ENCODE measurements around the gene ZBTB48. TPM values are rescaled to one million over a fixed set of nuclear protein-coding genes. Genes with fewer than 3 reads are reported as not detected.
"Not testable (repeated sequence)": the region's sequence is repeated elsewhere in the genome, so short reads cannot be mapped to it uniquely, and the experiment has no call there.

ZBTB48 gene
- total RNA-seq, 1 experiment from 2014 or later: 14.4 TPM

- no peak for DNase-seq (ENCODE audit: low read depth)
Observed at GRCh38 chr1:6591222-6591621, 11.4 kb downstream of the ZBTB48 start.

GRCh38 chr1:6591644-6592043 is 11.8 kb downstream of the ZBTB48 start:
- DNase-seq (ENCODE audit: low read depth): no peak

GRCh38 chr1:6592441-6592840 is 12.6 kb downstream of the ZBTB48 start:
- no peak for DNase-seq (ENCODE audit: low read depth)

GRCh38 chr1:6592865-6593593 is 13.2 kb downstream of the ZBTB48 start:
- no peak for DNase-seq (ENCODE audit: low read depth)

GRCh38 chr1:6593810-6594209 is 14.0 kb downstream of the ZBTB48 start:
- DNase-seq (ENCODE audit: low read depth): no peak

- DNase-seq (ENCODE audit: low read depth): no peak
Observed at GRCh38 chr1:6594977-6595740, 15.4 kb downstream of the ZBTB48 start.

- no peak for DNase-seq (ENCODE audit: low read depth)
Observed at GRCh38 chr1:6596351-6596750, 16.6 kb downstream of the ZBTB48 start.

- DNase-seq (ENCODE audit: low read depth): no peak
Observed at GRCh38 chr1:6596886-6597776, 17.3 kb downstream of the ZBTB48 start.

GRCh38 chr1:6597777-6598131 is 18.0 kb downstream of the ZBTB48 start:
- DNase-seq (ENCODE audit: low read depth): no peak

- no peak for DNase-seq (ENCODE audit: low read depth)
Observed at GRCh38 chr1:6599141-6599975, 19.6 kb downstream of the ZBTB48 start.

GRCh38 chr1:6599991-6600390 is 20.2 kb downstream of the ZBTB48 start:
- DNase-seq (ENCODE audit: low read depth): not testable (repeated sequence)

- DNase-seq (ENCODE audit: low read depth): no peak
Observed at GRCh38 chr1:6600410-6601048, 20.7 kb downstream of the ZBTB48 start.

- DNase-seq (ENCODE audit: low read depth): peak; percentile 98
Observed at GRCh38 chr1:6601049-6601922, 21.5 kb downstream of the ZBTB48 start.

GRCh38 chr1:6601923-6602668 is 22.3 kb downstream of the ZBTB48 start:
- no peak for DNase-seq (ENCODE audit: low read depth)

GRCh38 chr1:6602669-6603237 is 23.0 kb downstream of the ZBTB48 start, which contains the start of gene KLHL21:
KLHL21 (minus strand) TSS chr1:6602869; CDS start chr1:6602817, 52 bp downstream.
- peak; percentile 81 for DNase-seq (ENCODE audit: low read depth)

GRCh38 chr1:6603238-6603914 is 23.6 kb downstream of the ZBTB48 start:
- DNase-seq (ENCODE audit: low read depth): peak; percentile 76

GRCh38 chr1:6603915-6604558 is 24.2 kb downstream of the ZBTB48 start:
- DNase-seq (ENCODE audit: low read depth): no peak
